OCI-LY1 (cell line): ENCODE results near the gene TNIP2.

Experiments
- H2AFZ ChIP-seq: fragments of 200-600 bp; sonication (generic), shearing (Covaris generic); 2 replicates; pipeline ENCODE4 v1.6.0; 2014; ENCODE audit warnings: antibody characterized with exemption, mild to moderate bottlenecking, low read length
- H3F3A ChIP-seq: fragments of 200-600 bp; sonication (generic), shearing (Covaris generic); 2 replicates; pipeline ENCODE4 v1.6.0; 2014; ENCODE audit warnings: mild to moderate bottlenecking, antibody characterized with exemption, low read length, moderate library complexity; ENCODE audit not compliant: insufficient read depth
- H3K27ac ChIP-seq: fragments of 200-600 bp; sonication (generic); 2 replicates; pipeline ENCODE4 v1.5.1; 2014; ENCODE audit warnings: low read length, mixed run types, mild to moderate bottlenecking, low read depth; ENCODE audit not compliant: poor library complexity, severe bottlenecking
- H3K27me3 ChIP-seq: fragments of 200-600 bp; sonication (generic); 2 replicates; pipeline ENCODE4 v1.6.0; 2014; ENCODE audit warnings: antibody characterized with exemption, mild to moderate bottlenecking, low read length, moderate library complexity; ENCODE audit not compliant: insufficient read depth
- H3K36me3 ChIP-seq: fragments of 200-600 bp; sonication (generic); 2 replicates; pipeline ENCODE4 v1.6.1; 2014; ENCODE audit warnings: mild to moderate bottlenecking, antibody characterized with exemption, low read length, moderate library complexity, mixed read lengths; ENCODE audit not compliant: insufficient read depth
- H3K4me1 ChIP-seq: fragments of 200-600 bp; sonication (generic); 2 replicates; pipeline ENCODE4 v1.5.1; 2014; ENCODE audit warnings: mild to moderate bottlenecking, low read length, moderate library complexity; ENCODE audit not compliant: insufficient read depth, severe bottlenecking
- H3K4me2 ChIP-seq: fragments of 200-600 bp; sonication (generic), shearing (Covaris generic); 2 replicates; pipeline ENCODE4 v1.6.1; 2014; ENCODE audit warnings: low read length
- H3K4me3 ChIP-seq: fragments of 200-600 bp; sonication (generic); 2 replicates; pipeline ENCODE4 v1.5.1; 2014; ENCODE audit warnings: low read length, low read depth, mild to moderate bottlenecking, mixed read lengths; ENCODE audit not compliant: poor library complexity, severe bottlenecking
- H3K79me2 ChIP-seq: fragments of 200-600 bp; shearing (Covaris generic); 2 replicates; pipeline ENCODE4 v1.6.1; 2016; ENCODE audit warnings: mixed run types, low read length, mixed read lengths; ENCODE audit not compliant: insufficient read depth
- H3K9ac ChIP-seq: fragments of 200-600 bp; sonication (generic), shearing (Covaris generic); 2 replicates; pipeline ENCODE4 v1.6.1; 2014; ENCODE audit warnings: mild to moderate bottlenecking, low read length, mixed read lengths
- H3K9me2 ChIP-seq: fragments of 200-600 bp; sonication (generic), shearing (Covaris generic); 2 replicates; pipeline ENCODE4 v1.6.1; 2014; ENCODE audit warnings: low read depth, mild to moderate bottlenecking, low read length, mixed read lengths
- H3K9me3 ChIP-seq: fragments of 200-600 bp; shearing (Covaris generic); 2 replicates; pipeline ENCODE4 v1.6.1; 2014; ENCODE audit warnings: low read length, mixed read lengths
- H4K20me1 ChIP-seq: fragments of 200-600 bp; sonication (generic), shearing (Covaris generic); 2 replicates; pipeline ENCODE4 v1.6.0; 2016; ENCODE audit warnings: mild to moderate bottlenecking, low read length; ENCODE audit not compliant: insufficient read depth
- EZH2 ChIP-seq: fragments of 200-600 bp; sonication (generic), shearing (Covaris generic); IDR thresholded peaks from 2 replicates; pipeline ENCODE4 v1.8.0; 2017; ENCODE audit warnings: borderline replicate concordance, mixed run types, mild to moderate bottlenecking, antibody characterized with exemption, low read length, moderate library complexity, mixed read lengths
- TF ChIP-seq, protein P1 (sequence below): fragments of 200-600 bp; sonication (generic), shearing (Covaris generic); IDR thresholded peaks from 2 replicates; pipeline ENCODE4 v1.5.1; 2017; ENCODE audit warnings: mild to moderate bottlenecking, antibody characterized with exemption, low read length, moderate library complexity, mixed read lengths

Gene TNIP2

GRCh38 chr4:2803624-2804448, 47.7 kb upstream of the TNIP2 start:
- no peaks in the 10 kb centered on the region for H3K9me2 ChIP-seq
- H3K4me1 ChIP-seq: no peaks in the 10 kb centered on the region
- no peaks in the 10 kb centered on the region for H3K36me3 ChIP-seq
- H3K9me3 ChIP-seq: no peaks in the 10 kb centered on the region
- H3K4me3 ChIP-seq: no peak overlapping the region
- no peaks in the 10 kb centered on the region for H4K20me1 ChIP-seq
- no peaks in the 10 kb centered on the region for H3K27me3 ChIP-seq
- no peak overlapping the region for H3K27ac ChIP-seq
- no peaks in the 10 kb centered on the region for H3K79me2 ChIP-seq
- H3K9ac ChIP-seq: no peak overlapping the region
- H3F3A ChIP-seq: no peaks in the 10 kb centered on the region
- no peak overlapping the region for H3K4me2 ChIP-seq
- no peak overlapping the region for H2AFZ ChIP-seq
- no peak for TF ChIP-seq EZH2
- TF ChIP-seq, protein P1, sequence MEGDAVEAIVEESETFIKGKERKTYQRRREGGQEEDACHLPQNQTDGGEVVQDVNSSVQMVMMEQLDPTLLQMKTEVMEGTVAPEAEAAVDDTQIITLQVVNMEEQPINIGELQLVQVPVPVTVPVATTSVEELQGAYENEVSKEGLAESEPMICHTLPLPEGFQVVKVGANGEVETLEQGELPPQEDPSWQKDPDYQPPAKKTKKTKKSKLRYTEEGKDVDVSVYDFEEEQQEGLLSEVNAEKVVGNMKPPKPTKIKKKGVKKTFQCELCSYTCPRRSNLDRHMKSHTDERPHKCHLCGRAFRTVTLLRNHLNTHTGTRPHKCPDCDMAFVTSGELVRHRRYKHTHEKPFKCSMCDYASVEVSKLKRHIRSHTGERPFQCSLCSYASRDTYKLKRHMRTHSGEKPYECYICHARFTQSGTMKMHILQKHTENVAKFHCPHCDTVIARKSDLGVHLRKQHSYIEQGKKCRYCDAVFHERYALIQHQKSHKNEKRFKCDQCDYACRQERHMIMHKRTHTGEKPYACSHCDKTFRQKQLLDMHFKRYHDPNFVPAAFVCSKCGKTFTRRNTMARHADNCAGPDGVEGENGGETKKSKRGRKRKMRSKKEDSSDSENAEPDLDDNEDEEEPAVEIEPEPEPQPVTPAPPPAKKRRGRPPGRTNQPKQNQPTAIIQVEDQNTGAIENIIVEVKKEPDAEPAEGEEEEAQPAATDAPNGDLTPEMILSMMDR: no peak

DNA sequence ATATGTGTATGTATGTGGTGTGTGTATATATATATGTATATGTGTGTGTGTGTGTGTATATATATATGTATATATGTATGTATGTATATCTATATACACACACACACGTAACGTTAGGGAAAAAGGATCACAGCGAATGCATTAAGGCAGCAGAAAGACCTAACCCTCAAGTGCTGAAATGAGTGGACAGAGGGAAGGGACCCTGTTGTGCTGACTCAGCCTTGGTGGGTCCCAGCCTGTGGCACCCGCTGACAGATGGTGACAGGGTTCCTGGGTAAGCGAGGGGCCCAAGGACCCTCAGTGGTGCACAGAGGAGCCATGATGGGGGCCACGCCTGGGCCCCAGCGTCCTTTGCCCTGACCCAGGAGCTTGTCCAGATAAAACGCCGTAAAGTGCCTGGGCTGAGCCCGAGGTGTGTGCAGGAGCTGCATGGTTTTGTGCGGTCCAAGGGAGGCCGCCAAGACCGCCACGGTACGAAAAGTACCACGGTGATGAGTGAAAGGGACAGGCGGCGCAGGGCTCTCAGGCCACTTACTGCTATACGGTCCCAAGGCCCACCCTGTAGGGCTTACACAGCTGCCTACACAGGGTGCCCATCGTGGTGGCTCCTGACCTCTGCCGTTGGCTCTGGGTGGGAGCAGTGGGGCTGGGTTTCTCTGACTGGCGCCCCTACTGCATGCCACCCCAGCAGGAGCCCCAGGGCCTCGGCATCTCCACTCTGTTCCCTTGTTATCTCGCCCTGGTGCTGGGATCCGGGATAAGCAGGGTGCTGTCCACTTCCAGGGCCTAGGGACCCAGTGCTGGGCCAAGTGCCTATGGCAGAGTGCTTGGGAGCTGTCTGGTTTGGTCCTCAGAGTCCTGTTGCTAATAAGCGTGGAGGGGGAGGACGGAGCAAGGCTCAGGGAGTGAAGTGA, 46.7 kb upstream of the TNIP2 start:
- H3K79me2 ChIP-seq: no peaks in the 10 kb centered on the region
- H3K4me2 ChIP-seq: no peak overlapping the region
- H3K4me3 ChIP-seq: no peak overlapping the region
- H3K9me2 ChIP-seq: no peaks in the 10 kb centered on the region
- H3F3A ChIP-seq: no peaks in the 10 kb centered on the region
- H3K27me3 ChIP-seq: no peaks in the 10 kb centered on the region
- H2AFZ ChIP-seq: no peak overlapping the region
- no peak overlapping the region for H3K9ac ChIP-seq
- TF ChIP-seq EZH2: no peak
- TF ChIP-seq, protein P1: no peak
- no peak overlapping the region for H3K27ac ChIP-seq
- no peaks in the 10 kb centered on the region for H3K36me3 ChIP-seq
- no peaks in the 10 kb centered on the region for H3K9me3 ChIP-seq
- no peaks in the 10 kb centered on the region for H3K4me1 ChIP-seq
- no peaks in the 10 kb centered on the region for H4K20me1 ChIP-seq

DNA sequence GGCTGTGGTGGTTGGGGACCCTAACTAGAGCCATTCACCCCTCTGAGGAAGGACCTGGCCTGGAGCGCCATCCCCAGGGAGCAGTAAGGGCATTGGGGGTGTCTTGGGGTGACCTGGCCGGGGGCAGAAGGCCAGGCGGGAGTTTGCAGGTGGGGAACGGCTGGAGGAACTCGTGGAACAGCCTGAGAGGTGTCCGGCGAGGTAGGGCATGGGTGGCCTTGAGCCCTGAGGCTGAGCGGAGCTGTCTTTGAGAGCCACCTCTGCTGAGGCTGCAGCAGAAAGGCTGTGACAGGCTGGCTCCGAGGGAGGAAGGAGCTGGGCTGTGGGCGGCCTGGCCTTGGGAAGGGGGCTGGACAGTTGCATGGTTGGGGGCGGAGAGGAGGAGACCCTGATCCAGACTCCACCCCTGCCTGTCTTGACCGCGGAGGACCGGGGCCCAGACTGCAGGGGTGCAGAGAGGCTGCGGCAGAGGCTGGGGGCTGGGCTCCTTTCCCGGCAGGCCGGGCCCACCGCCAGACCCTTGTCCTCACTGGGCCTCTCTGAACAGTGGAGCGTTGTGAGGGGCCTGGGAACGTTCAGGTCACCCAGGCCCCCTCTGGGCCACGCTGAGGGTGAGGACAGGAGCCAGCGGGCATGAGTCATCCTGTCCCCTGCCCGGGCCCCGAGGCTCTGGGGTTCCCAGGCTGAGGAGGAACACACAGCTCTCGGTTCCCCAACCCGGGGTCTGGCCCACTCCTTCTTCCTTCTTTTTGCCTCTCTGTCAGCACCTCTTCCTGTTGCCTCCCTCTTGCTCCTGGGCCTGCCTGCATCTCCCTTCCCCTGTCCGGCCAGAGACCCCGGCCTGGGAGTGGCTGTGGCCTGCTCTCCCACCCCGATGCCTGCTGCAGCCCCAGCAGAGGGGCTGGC, 44.8 kb upstream of the TNIP2 start:
- TF ChIP-seq, protein P1: no peak
- TF ChIP-seq EZH2: no peak
- H2AFZ ChIP-seq: no peak overlapping the region

More for the DNA sequence above, 44.8 kb upstream of the TNIP2 start:
- H3K27me3 ChIP-seq: no peaks in the 10 kb centered on the region
- no peaks in the 10 kb centered on the region for H3K79me2 ChIP-seq
- no peak overlapping the region for H3K27ac ChIP-seq
- H3K9ac ChIP-seq: no peak overlapping the region
- no peak overlapping the region for H3K4me2 ChIP-seq
- H4K20me1 ChIP-seq: no peaks in the 10 kb centered on the region
- no peak overlapping the region for H3K4me3 ChIP-seq
- H3K9me2 ChIP-seq: no peaks in the 10 kb centered on the region
- no peaks in the 10 kb centered on the region for H3K36me3 ChIP-seq
- no peaks in the 10 kb centered on the region for H3K4me1 ChIP-seq
- H3F3A ChIP-seq: no peaks in the 10 kb centered on the region
- no peaks in the 10 kb centered on the region for H3K9me3 ChIP-seq
